Activated T-cell treated with anti-CD3 and anti-CD28 coated beads, Interleukin-2, amount 50 U/mL, for 4 hours (primary cell): ENCODE data around the gene TENM4. TPM values are rescaled to one million over a fixed set of nuclear protein-coding genes. Genes with fewer than 3 reads are reported as not detected.

Source experiments
- ATAC-seq, 2 donors: fragments of 200-7000 bp; cut with Tn5 transposase; one replicate each; pipeline ENCODE4 v1.10.0; 2021
- DNase-seq: peaks from one replicate; pipeline ENCODE4 v3.0.0-alpha.2; 2020
- H3K27me3 Mint-ChIP-seq: one replicate; pipeline ENCODE4 v1.8.0; 2021; ENCODE audit warnings: low read depth, mixed read lengths
- H3K36me3 Mint-ChIP-seq: one replicate; pipeline ENCODE4 v1.8.0; 2022; ENCODE audit warnings: mixed read lengths; ENCODE audit not compliant: insufficient read depth
- H3K4me1 Mint-ChIP-seq: one replicate; pipeline ENCODE4 v1.8.0; 2021; ENCODE audit warnings: low read depth, mixed read lengths
- H3K4me3 Mint-ChIP-seq: one replicate; pipeline ENCODE4 v1.8.0; 2021; ENCODE audit warnings: mild to moderate bottlenecking, moderate library complexity, mixed read lengths
- H3K9me3 Mint-ChIP-seq: one replicate; pipeline ENCODE4 v1.8.0; 2021; ENCODE audit warnings: mixed read lengths
- total RNA-seq, 3 donors: library from RNA; stranded (reverse); gene quantifications; one replicate each; pipeline ENCODE4 v1.2.1, GENCODE V29; 2021

The TENM4 gene
- total RNA-seq, 3 donors from 2014 or later: 0.10 to 0.30 TPM; not detected in 1

GRCh38 chr11:79273781-79274180 lies 167.0 kb downstream of the TENM4 start:
- Mint-ChIP-seq H3K9me3 (no peaks in the 10 kb centered on the region), H3K4me1 (no peaks in the 10 kb centered on the region)
- no peak for ATAC-seq

GRCh38 chr11:79269611-79270307 lies 171.1 kb downstream of the TENM4 start:
- DNase-seq (no peak), ATAC-seq (no peak)
- Mint-ChIP-seq H3K4me1 (no peaks in the 10 kb centered on the region), H3K27me3 (no peaks in the 10 kb centered on the region), H3K9me3 (no peaks in the 10 kb centered on the region), H3K4me3 (no peak overlapping the region), H3K36me3 (no peaks in the 10 kb centered on the region)

More at GRCh38 chr11:79273781-79274180, 167.0 kb downstream of the TENM4 start:
- H3K27me3 Mint-ChIP-seq: no peaks in the 10 kb centered on the region
- no peaks in the 10 kb centered on the region for H3K36me3 Mint-ChIP-seq
- no peak overlapping the region for H3K4me3 Mint-ChIP-seq
- DNase-seq: no peak

GRCh38 chr11:79266396-79266795 lies 174.4 kb downstream of the TENM4 start:
- Mint-ChIP-seq H3K27me3 (no peaks in the 10 kb centered on the region), H3K9me3 (no peaks in the 10 kb centered on the region), H3K4me3 (no peak overlapping the region), H3K4me1 (no peaks in the 10 kb centered on the region), H3K36me3 (no peaks in the 10 kb centered on the region)
- ATAC-seq: no peak
- DNase-seq: no peak

GRCh38 chr11:79265756-79266322 lies 175.0 kb downstream of the TENM4 start:
- no peak overlapping the region for H3K4me3 Mint-ChIP-seq
- H3K36me3 Mint-ChIP-seq: no peaks in the 10 kb centered on the region
- no peaks in the 10 kb centered on the region for H3K4me1 Mint-ChIP-seq
- no peak for ATAC-seq
- no peaks in the 10 kb centered on the region for H3K27me3 Mint-ChIP-seq
- no peaks in the 10 kb centered on the region for H3K9me3 Mint-ChIP-seq
- DNase-seq: no peak

- H3K9me3 Mint-ChIP-seq: no peaks in the 10 kb centered on the region
- no peaks in the 10 kb centered on the region for H3K4me1 Mint-ChIP-seq
- H3K36me3 Mint-ChIP-seq: no peaks in the 10 kb centered on the region
- no peak overlapping the region for H3K4me3 Mint-ChIP-seq
- DNase-seq (no peak), ATAC-seq (no peak)
- H3K27me3 Mint-ChIP-seq: no peaks in the 10 kb centered on the region
Observed at GRCh38 chr11:79264284-79264683, 176.5 kb downstream of the TENM4 start.

GRCh38 chr11:79263001-79263400 lies 177.8 kb downstream of the TENM4 start:
- H3K4me3 Mint-ChIP-seq: no peak overlapping the region
- no peaks in the 10 kb centered on the region for H3K9me3 Mint-ChIP-seq
- DNase-seq (no peak), ATAC-seq (no peak)
- no peaks in the 10 kb centered on the region for H3K36me3 Mint-ChIP-seq
- no peaks in the 10 kb centered on the region for H3K4me1 Mint-ChIP-seq
- no peaks in the 10 kb centered on the region for H3K27me3 Mint-ChIP-seq

- Mint-ChIP-seq H3K36me3 (no peaks in the 10 kb centered on the region), H3K9me3 (no peaks in the 10 kb centered on the region), H3K27me3 (no peaks in the 10 kb centered on the region), H3K4me3 (no peak overlapping the region), H3K4me1 (no peaks in the 10 kb centered on the region)
- DNase-seq: no peak
- ATAC-seq: no peak
Observed at GRCh38 chr11:79262221-79262620, 178.6 kb downstream of the TENM4 start.

- no peaks in the 10 kb centered on the region for H3K36me3 Mint-ChIP-seq
- ATAC-seq: no peak
- H3K9me3 Mint-ChIP-seq: peaks cover 3% of the 10 kb centered on the region
- no peak overlapping the region for H3K4me3 Mint-ChIP-seq
- no peak for DNase-seq
- H3K27me3 Mint-ChIP-seq: no peaks in the 10 kb centered on the region
- no peaks in the 10 kb centered on the region for H3K4me1 Mint-ChIP-seq
Observed at GRCh38 chr11:79261684-79262083, 179.1 kb downstream of the TENM4 start.

- no peaks in the 10 kb centered on the region for H3K27me3 Mint-ChIP-seq
- H3K4me1 Mint-ChIP-seq: no peaks in the 10 kb centered on the region
- DNase-seq (no peak), ATAC-seq (no peak)
- no peak overlapping the region for H3K4me3 Mint-ChIP-seq
- no peaks in the 10 kb centered on the region for H3K36me3 Mint-ChIP-seq
- peaks cover 3% of the 10 kb centered on the region for H3K9me3 Mint-ChIP-seq
Observed at GRCh38 chr11:79259800-79260199, 181.0 kb downstream of the TENM4 start.

GRCh38 chr11:79258576-79258975 lies 182.3 kb downstream of the TENM4 start:
- no peak for ATAC-seq
- H3K27me3 Mint-ChIP-seq: no peaks in the 10 kb centered on the region
- no peaks in the 10 kb centered on the region for H3K4me1 Mint-ChIP-seq
- no peak for DNase-seq
- H3K36me3 Mint-ChIP-seq: no peaks in the 10 kb centered on the region
- H3K9me3 Mint-ChIP-seq: peaks cover 3% of the 10 kb centered on the region
- no peak overlapping the region for H3K4me3 Mint-ChIP-seq

- Mint-ChIP-seq H3K9me3 (peaks cover 3% of the 10 kb centered on the region), H3K4me1 (no peaks in the 10 kb centered on the region), H3K27me3 (no peaks in the 10 kb centered on the region), H3K4me3 (no peak overlapping the region), H3K36me3 (no peaks in the 10 kb centered on the region)
- DNase-seq (no peak), ATAC-seq (no peak)
Observed at GRCh38 chr11:79255965-79256364, 184.9 kb downstream of the TENM4 start.

GRCh38 chr11:79253280-79253679 lies 187.6 kb downstream of the TENM4 start:
- H3K27me3 Mint-ChIP-seq: no peaks in the 10 kb centered on the region
- no peaks in the 10 kb centered on the region for H3K36me3 Mint-ChIP-seq
- peaks cover 3% of the 10 kb centered on the region for H3K9me3 Mint-ChIP-seq
- H3K4me1 Mint-ChIP-seq: no peaks in the 10 kb centered on the region
- ATAC-seq (no peak), DNase-seq (no peak)
- H3K4me3 Mint-ChIP-seq: no peak overlapping the region

GRCh38 chr11:79249295-79249993 lies 191.4 kb downstream of the TENM4 start:
- DNase-seq (no peak), ATAC-seq (no peak)
- no peak overlapping the region for H3K4me3 Mint-ChIP-seq
- H3K36me3 Mint-ChIP-seq: no peaks in the 10 kb centered on the region
- no peaks in the 10 kb centered on the region for H3K9me3 Mint-ChIP-seq
- H3K27me3 Mint-ChIP-seq: no peaks in the 10 kb centered on the region
- H3K4me1 Mint-ChIP-seq: no peaks in the 10 kb centered on the region

- ATAC-seq (no peak), DNase-seq (no peak)
- H3K4me1 Mint-ChIP-seq: no peaks in the 10 kb centered on the region
- H3K36me3 Mint-ChIP-seq: no peaks in the 10 kb centered on the region
- H3K4me3 Mint-ChIP-seq: no peak overlapping the region
- H3K27me3 Mint-ChIP-seq: peaks cover 3% of the 10 kb centered on the region
- no peaks in the 10 kb centered on the region for H3K9me3 Mint-ChIP-seq
Observed at GRCh38 chr11:79244798-79245197, 196.0 kb downstream of the TENM4 start.

GRCh38 chr11:79244241-79244772 lies 196.5 kb downstream of the TENM4 start:
- Mint-ChIP-seq H3K9me3 (no peaks in the 10 kb centered on the region), H3K27me3 (peaks cover 3% of the 10 kb centered on the region), H3K36me3 (no peaks in the 10 kb centered on the region)

More at GRCh38 chr11:79244241-79244772, 196.5 kb downstream of the TENM4 start:
- H3K4me1 Mint-ChIP-seq: no peaks in the 10 kb centered on the region
- no peak for ATAC-seq
- H3K4me3 Mint-ChIP-seq: no peak overlapping the region
- no peak for DNase-seq
